ENCODE measurements around the gene DIS3L2. TPM values are rescaled to one million over a fixed set of nuclear protein-coding genes. Genes with fewer than 3 reads are reported as not detected.

DIS3L2 gene
- total and polyA plus RNA-seq, 2 of the 4 experiments (the other 2 are of a cell fraction): 14.7 to 19.2 TPM

- BruUV-seq (replicated peaks): no TSS peak
- no peaks in the 10 kb centered on the region for H3K36me3 ChIP-seq (ENCODE audit: control insufficient read depth, insufficient read depth, low read length)
- H3K9ac ChIP-seq (ENCODE audit: low read depth, low read length): no peak overlapping the region
- no peak overlapping the region for H3K14ac ChIP-seq (replicated peaks; ENCODE audit: low read depth, low read length)
- H4K8ac ChIP-seq (ENCODE audit: low read depth in 2 of 2, low read length in 2 of 2): no peak overlapping the region
- H2AK9ac ChIP-seq (replicated peaks; ENCODE audit: low read depth, low read length, poor library complexity): no peak overlapping the region
- no peak overlapping the region for H2BK15ac ChIP-seq (ENCODE audit: low read depth, low read length)
- H3K27ac ChIP-seq (ENCODE audit: insufficient read depth, low read length): no peak overlapping the region
- 80% methylated on average over 1 of the region's 12 CpGs; no CpG with 5 or more reads in 1 of the 2 experiments for WGBS, 2 experiments (ENCODE audit: extremely low coverage in 2 of 2, insufficient read length in 1 of 2)
- ChIA-PET POLR2A (ENCODE audit: unreplicated experiment) (no interaction called here), CTCF (no interaction called here)
- H2BK20ac ChIP-seq (ENCODE audit: low read depth, low read length): no peak overlapping the region
- H2BK5ac ChIP-seq (ENCODE audit: low read depth, low read length, poor library complexity, severe bottlenecking): no peak overlapping the region
- H3K18ac ChIP-seq (ENCODE audit: low read depth, low read length): no peak overlapping the region
- no peak for DNase-seq
- TF ChIP-seq RAD21 (IDR thresholded peaks at IDR 0.05; ENCODE audit: low read length): no peak
- TF ChIP-seq RCOR1 (IDR thresholded peaks at IDR 0.05; ENCODE audit: insufficient replicate concordance, low read length): no peak
- no peak for TF ChIP-seq MAZ (IDR thresholded peaks at IDR 0.05; ENCODE audit: borderline replicate concordance, low read depth, low read length)
- TF ChIP-seq MAFK (IDR thresholded peaks at IDR 0.05; ENCODE audit: low read depth, low read length): no peak
- no peak for TF ChIP-seq POLR2A (IDR thresholded peaks at IDR 0.05; ENCODE audit: low read depth, low read length)
- no peak for TF ChIP-seq CHD1 (IDR thresholded peaks at IDR 0.05; ENCODE audit: low read depth, low read length)
- no peak for TF ChIP-seq FOS (IDR thresholded peaks at IDR 0.05; ENCODE audit: low read depth, low read length)
- TF ChIP-seq SMC3 (IDR thresholded peaks at IDR 0.05; ENCODE audit: low read depth, low read length): no peak
- no peak for TF ChIP-seq USF2 (IDR thresholded peaks at IDR 0.05; ENCODE audit: low read depth, low read length)
- no peak for TF ChIP-seq MXI1 (IDR thresholded peaks at IDR 0.05; ENCODE audit: borderline replicate concordance, low read depth, low read length)
- TF ChIP-seq NFE2L2 (IDR thresholded peaks at IDR 0.05; ENCODE audit: low read depth, low read length): no peak
- intact Hi-C loops (cut with micrococcal nuclease): no loop called here
- no peaks in the 10 kb centered on the region for H3K27me3 ChIP-seq (ENCODE audit: control insufficient read depth, insufficient read depth, low read length)
- no peak overlapping the region for H4K91ac ChIP-seq (ENCODE audit: insufficient read depth, low read depth, low read length)
- no peaks in the 10 kb centered on the region for H3K4me1 ChIP-seq (ENCODE audit: control insufficient read depth, insufficient read depth, low read length)
- no peak for ATAC-seq (ENCODE audit: low read depth)
- no peaks in the 10 kb centered on the region for H3K79me1 ChIP-seq (ENCODE audit: low read depth in 1 of 2, low read length in 2 of 2)
- H4K5ac ChIP-seq (ENCODE audit: low read depth, low read length): no peak overlapping the region
- no peak overlapping the region for H3K23ac ChIP-seq (ENCODE audit: low read depth, low read length)
- H3K56ac ChIP-seq (ENCODE audit: extremely low read depth, insufficient read depth, low read length): no peak overlapping the region
- H2AK5ac ChIP-seq (ENCODE audit: low read depth, low read length): no peak overlapping the region
- H3K4me2 ChIP-seq (ENCODE audit: low read depth, low read length): no peak overlapping the region
- H2AFZ ChIP-seq (replicated peaks; ENCODE audit: low read length, poor library complexity): no peak overlapping the region
- H3K9me1 ChIP-seq (ENCODE audit: insufficient read depth, low read length): peaks cover 7% of the 10 kb centered on the region; the same call in 1 of the 2 replicates
- H2BK120ac ChIP-seq (ENCODE audit: low read depth, low read length): no peak overlapping the region
- no peak overlapping the region for H3K4me3 ChIP-seq (ENCODE audit: insufficient read depth, low read depth, low read length)
- in situ Hi-C loops (cut with MboI; ENCODE audit: low sequenced_read_pairs): loop anchor here (5.0 kb wide), 1 partner anchor 411 kb away; no protein-coding TSS in a partner anchor
- H4K20me1 ChIP-seq (ENCODE audit: insufficient read depth, low read length): no peaks in the 10 kb centered on the region
- no peak overlapping the region for H3K4ac ChIP-seq (ENCODE audit: low read depth, low read length)
- H3K9me3 ChIP-seq (ENCODE audit: control insufficient read depth, insufficient read depth, low read length): no peaks in the 10 kb centered on the region
- dilution Hi-C loops (cut with HindIII; ENCODE audit: low sequenced_read_pairs, unreplicated experiment): no loop called here
Measured at GRCh38 chr2:232318169-232318855, 356.8 kb downstream of the DIS3L2 start.
